Measurements from ENCODE around the gene MTHFD1L. TPM values are rescaled to one million over a fixed set of nuclear protein-coding genes. Genes with fewer than 3 reads are reported as not detected.

MTHFD1L gene
- total and polyA plus RNA-seq, 4 donors: 7.6 to 34.9 (median 11.0) TPM

- Histone ChIP-seq H3K27ac (ENCODE audit: low read depth in 1 of 2, low read length in 1 of 2) (no peak overlapping the region), H3K4me1 (ENCODE audit: control insufficient read depth in 5 of 5, insufficient read depth in 5 of 5, low read length in 5 of 5) (peaks cover 0 to 9% (median 3%) of the 10 kb centered on the region in 5 donors), H3K9me3 (ENCODE audit: control insufficient read depth in 4 of 4, insufficient read depth in 3 of 4, low read length in 3 of 4) (peaks cover 0 to 2% (median 0%) of the 10 kb centered on the region in 4 donors), H3K27me3 (ENCODE audit: control insufficient read depth in 3 of 3, insufficient read depth in 3 of 3, low read length in 2 of 3) (no peaks in the 10 kb centered on the region), H3K36me3 (ENCODE audit: control insufficient read depth in 4 of 4, insufficient read depth in 4 of 4, low read length in 4 of 4) (no peaks in the 10 kb centered on the region), H3K4me3 (no peak overlapping the region), H3K9ac (ENCODE audit: insufficient read depth in 1 of 2, low read length in 2 of 2) (no peak overlapping the region)
- ATAC-seq (ENCODE audit: insufficient read depth, low FRiP score): no peak
- 79 to 83% methylated on average over 6 of the region's 6 CpGs for WGBS, 2 donors
- no peak for TF ChIP-seq CTCF (IDR thresholded peaks at IDR 0.05; ENCODE audit: control extremely low read depth, extremely low read depth)
- no peak for DNase-seq
Observed at GRCh38 chr6:151143806-151144205, 278.3 kb downstream of the MTHFD1L start.

GRCh38 chr6:151147118-151147832, 281.8 kb downstream of the MTHFD1L start:
- WGBS, 2 donors: 82 to 92% methylated on average over 14 of the region's 14 CpGs
- ATAC-seq (ENCODE audit: insufficient read depth, low FRiP score): no peak

GRCh38 chr6:151148111-151148510, 282.6 kb downstream of the MTHFD1L start:
- no peak overlapping the region for H3K4me3 ChIP-seq
- DNase-seq (no peak), ATAC-seq (ENCODE audit: insufficient read depth, low FRiP score) (no peak)
- H3K36me3 ChIP-seq (ENCODE audit: control insufficient read depth in 4 of 4, insufficient read depth in 4 of 4, low read length in 4 of 4): no peaks in the 10 kb centered on the region
- no peaks in the 10 kb centered on the region for H3K4me1 ChIP-seq (ENCODE audit: control insufficient read depth in 5 of 5, insufficient read depth in 5 of 5, low read length in 5 of 5)
- peaks cover 0 to 2% (median 0%) of the 10 kb centered on the region in 4 donors for H3K9me3 ChIP-seq (ENCODE audit: control insufficient read depth in 4 of 4, insufficient read depth in 3 of 4, low read length in 3 of 4)
- H3K9ac ChIP-seq (ENCODE audit: insufficient read depth in 1 of 2, low read length in 2 of 2): no peak overlapping the region
- no peak for TF ChIP-seq CTCF (IDR thresholded peaks at IDR 0.05; ENCODE audit: control extremely low read depth, extremely low read depth)
- WGBS, 2 donors: 83 to 85% methylated on average over 8 of the region's 8 CpGs
- H3K27ac ChIP-seq (ENCODE audit: low read depth in 1 of 2, low read length in 1 of 2): no peak overlapping the region
- no peaks in the 10 kb centered on the region for H3K27me3 ChIP-seq (ENCODE audit: control insufficient read depth in 3 of 3, insufficient read depth in 3 of 3, low read length in 2 of 3)

More at GRCh38 chr6:151147118-151147832, 281.8 kb downstream of the MTHFD1L start:
- Histone ChIP-seq H3K4me1 (ENCODE audit: control insufficient read depth in 5 of 5, insufficient read depth in 5 of 5, low read length in 5 of 5) (no peaks in the 10 kb centered on the region), H3K4me3 (no peak overlapping the region), H3K36me3 (ENCODE audit: control insufficient read depth in 4 of 4, insufficient read depth in 4 of 4, low read length in 4 of 4) (no peaks in the 10 kb centered on the region), H3K27ac (ENCODE audit: low read depth in 1 of 2, low read length in 1 of 2) (no peak overlapping the region), H3K27me3 (ENCODE audit: control insufficient read depth in 3 of 3, insufficient read depth in 3 of 3, low read length in 2 of 3) (no peaks in the 10 kb centered on the region), H3K9ac (ENCODE audit: insufficient read depth in 1 of 2, low read length in 2 of 2) (no peak overlapping the region), H3K9me3 (ENCODE audit: control insufficient read depth in 4 of 4, insufficient read depth in 3 of 4, low read length in 3 of 4) (peaks cover 0 to 2% (median 0%) of the 10 kb centered on the region in 4 donors)
- no peak for TF ChIP-seq CTCF (IDR thresholded peaks at IDR 0.05; ENCODE audit: control extremely low read depth, extremely low read depth)
- DNase-seq: no peak
